GM18951 (cell line): ENCODE data around the gene MOV10.

Experiments used
- POLR2A ChIP-seq: IDR thresholded peaks from 4 replicates; pipeline ENCODE4 v1.6.1; 2011; ENCODE audit warnings: mild to moderate bottlenecking; ENCODE audit not compliant: insufficient read length, insufficient read depth; ENCODE audit errors: extremely low read depth
- in situ Hi-C: fragments of 300-500 bp; cut with MboI; formaldehyde crosslinking; loops from one replicate; pipeline ENCODE4 v1.12.0; 2022; ENCODE audit warnings: low sequenced_read_pairs, mixed read lengths, inconsistent platforms; ENCODE audit not compliant: unreplicated experiment

Gene MOV10

GRCh38 chr1:112706505-112707220 lies 32.2 kb downstream of the MOV10 start, which contains the start of gene RHOC:
Gene RHOC, minus strand, starts transcription at chr1:112707127. Its CDS starts 3,328 bp downstream, at chr1:112703799.
- in situ Hi-C loops, result loop anchor here (5.0 to 25.0 kb wide), 2 partner anchors 89 to 331 kb away; partner anchors contain the start of genes CAPZA1 and ST7L
- peak; percentile 77 for TF ChIP-seq POLR2A

GRCh38 chr1:112707221-112708001 lies 33.0 kb downstream of the MOV10 start:
- in situ Hi-C loops, result loop anchor here (5.0 to 25.0 kb wide), 2 partner anchors 90 to 330 kb away; partner anchors contain the start of genes CAPZA1 and ST7L
- peak; percentile 51 for TF ChIP-seq POLR2A

GRCh38 chr1:112708002-112708448 lies 33.6 kb downstream of the MOV10 start:
- no peak for TF ChIP-seq POLR2A
- in situ Hi-C loops, result loop anchor here (5.0 to 25.0 kb wide), 2 partner anchors 91 to 329 kb away; partner anchors contain the start of genes CAPZA1 and ST7L

GRCh38 chr1:112708489-112708888 lies 34.0 kb downstream of the MOV10 start:
- no peak for TF ChIP-seq POLR2A
- in situ Hi-C loops, result loop anchor here (5.0 to 25.0 kb wide), 2 partner anchors 91 to 329 kb away; partner anchors contain the start of genes CAPZA1 and ST7L

- TF ChIP-seq POLR2A, result no peak
- in situ Hi-C loops, result loop anchor here (5.0 to 25.0 kb wide), 2 partner anchors 318 to 327 kb away; no protein-coding TSS in a partner anchor
Measured at GRCh38 chr1:112710159-112710558, 35.7 kb downstream of the MOV10 start.

- in situ Hi-C loops, result loop anchor here (5.0 to 25.0 kb wide), 2 partner anchors 318 to 327 kb away; no protein-coding TSS in a partner anchor
- no peak for TF ChIP-seq POLR2A
Measured at GRCh38 chr1:112710586-112710985, 36.1 kb downstream of the MOV10 start.

- no peak for TF ChIP-seq POLR2A
- in situ Hi-C loops, result loop anchor here (5.0 to 25.0 kb wide), 2 partner anchors 319 to 326 kb away; no protein-coding TSS in a partner anchor
Measured at GRCh38 chr1:112711041-112711440, 36.6 kb downstream of the MOV10 start.

GRCh38 chr1:112711670-112712069 lies 37.2 kb downstream of the MOV10 start:
- no peak for TF ChIP-seq POLR2A
- in situ Hi-C loops, result loop anchor here (5.0 to 25.0 kb wide), 2 partner anchors 319 to 326 kb away; no protein-coding TSS in a partner anchor

- in situ Hi-C loops, result loop anchor here (5.0 to 25.0 kb wide), 2 partner anchors 320 to 325 kb away; no protein-coding TSS in a partner anchor
- TF ChIP-seq POLR2A, result no peak
Measured at GRCh38 chr1:112712191-112712590, 37.7 kb downstream of the MOV10 start.

GRCh38 chr1:112712701-112713128 lies 38.3 kb downstream of the MOV10 start:
- TF ChIP-seq POLR2A, result no peak

GRCh38 chr1:112713466-112714312 lies 39.2 kb downstream of the MOV10 start:
- no peak for TF ChIP-seq POLR2A
- in situ Hi-C loops, result loop anchor here (5.0 to 25.0 kb wide), 2 partner anchors 321 to 324 kb away; no protein-coding TSS in a partner anchor

More at GRCh38 chr1:112712701-112713128, 38.3 kb downstream of the MOV10 start:
- in situ Hi-C loops, result loop anchor here (5.0 to 25.0 kb wide), 2 partner anchors 320 to 325 kb away; no protein-coding TSS in a partner anchor
